Panc1 (cell line): ENCODE data around the gene LAMB4.

ENCODE experiments used
- POLR2AphosphoS5 ChIP-seq: IDR thresholded peaks from 2 replicates; pipeline ENCODE4 v1.6.1; 2012; ENCODE audit warnings: mild to moderate bottlenecking, low read depth, low read length, moderate library complexity
- TF ChIP-seq, protein P1 (sequence below): fragments of 450-650 bp; IDR thresholded peaks from 2 replicates; pipeline ENCODE4 v1.5.1; 2017; ENCODE audit warnings: mild to moderate bottlenecking

DNA sequence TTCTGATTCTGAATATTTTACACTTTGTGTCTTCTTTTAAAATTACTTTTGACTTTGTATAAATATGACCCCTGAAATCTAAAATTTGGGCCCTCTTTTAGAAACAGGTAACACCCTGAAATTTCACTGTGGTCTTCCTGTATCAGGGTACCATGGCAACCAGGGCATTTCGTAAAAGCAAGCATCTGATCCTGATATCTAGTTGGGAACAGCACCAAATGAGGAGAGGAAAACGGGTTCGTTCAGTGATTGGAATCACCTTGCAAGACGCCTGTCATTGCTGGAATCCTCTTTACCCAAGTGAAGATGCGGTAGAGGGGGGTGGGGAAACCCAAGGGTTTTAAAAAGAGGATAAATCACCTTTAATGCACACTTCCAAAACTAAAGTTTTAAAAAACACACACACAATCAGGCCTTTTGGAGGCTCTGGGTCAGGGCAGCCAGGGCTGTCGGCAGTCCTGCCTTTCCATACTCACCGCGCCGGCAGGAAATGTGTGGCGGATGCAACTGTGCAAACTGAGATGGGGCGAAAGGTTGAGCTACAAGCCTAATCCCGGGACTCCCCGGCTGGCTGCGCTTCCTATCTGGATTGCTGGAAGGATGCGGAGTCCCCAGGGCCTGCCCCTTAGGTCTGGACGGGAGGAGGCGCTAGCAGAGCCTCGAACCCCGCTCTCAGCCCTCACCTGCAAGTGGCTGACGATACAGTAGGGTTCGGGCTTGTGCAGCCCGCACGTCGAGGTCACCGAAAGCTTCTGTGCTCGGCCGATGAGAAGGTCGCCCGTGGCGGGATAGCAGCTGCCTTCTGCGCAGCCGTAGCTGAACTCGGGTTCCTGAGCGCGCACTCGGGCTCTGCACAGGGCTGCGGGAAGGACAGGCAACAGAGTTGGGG lies 129.0 kb downstream of the LAMB4 start:
- TF ChIP-seq, protein P1, sequence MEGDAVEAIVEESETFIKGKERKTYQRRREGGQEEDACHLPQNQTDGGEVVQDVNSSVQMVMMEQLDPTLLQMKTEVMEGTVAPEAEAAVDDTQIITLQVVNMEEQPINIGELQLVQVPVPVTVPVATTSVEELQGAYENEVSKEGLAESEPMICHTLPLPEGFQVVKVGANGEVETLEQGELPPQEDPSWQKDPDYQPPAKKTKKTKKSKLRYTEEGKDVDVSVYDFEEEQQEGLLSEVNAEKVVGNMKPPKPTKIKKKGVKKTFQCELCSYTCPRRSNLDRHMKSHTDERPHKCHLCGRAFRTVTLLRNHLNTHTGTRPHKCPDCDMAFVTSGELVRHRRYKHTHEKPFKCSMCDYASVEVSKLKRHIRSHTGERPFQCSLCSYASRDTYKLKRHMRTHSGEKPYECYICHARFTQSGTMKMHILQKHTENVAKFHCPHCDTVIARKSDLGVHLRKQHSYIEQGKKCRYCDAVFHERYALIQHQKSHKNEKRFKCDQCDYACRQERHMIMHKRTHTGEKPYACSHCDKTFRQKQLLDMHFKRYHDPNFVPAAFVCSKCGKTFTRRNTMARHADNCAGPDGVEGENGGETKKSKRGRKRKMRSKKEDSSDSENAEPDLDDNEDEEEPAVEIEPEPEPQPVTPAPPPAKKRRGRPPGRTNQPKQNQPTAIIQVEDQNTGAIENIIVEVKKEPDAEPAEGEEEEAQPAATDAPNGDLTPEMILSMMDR = peak; percentile 55
- no peak for TF ChIP-seq POLR2AphosphoS5
